OCI-LY1 (cell line): ENCODE results near the gene HAPLN3.

Experiments used
- CTCF ChIP-seq: fragments of 200-600 bp; sonication (generic), shearing (Covaris generic); IDR thresholded peaks from 2 replicates; pipeline ENCODE4 v1.5.1; 2017; ENCODE audit warnings: mild to moderate bottlenecking, antibody characterized with exemption, low read length, moderate library complexity, mixed read lengths
- EZH2 ChIP-seq: fragments of 200-600 bp; sonication (generic), shearing (Covaris generic); IDR thresholded peaks from 2 replicates; pipeline ENCODE4 v1.8.0; 2017; ENCODE audit warnings: borderline replicate concordance, mixed run types, mild to moderate bottlenecking, antibody characterized with exemption, low read length, moderate library complexity, mixed read lengths

- TF ChIP-seq CTCF (no peak), EZH2 (no peak)
These were observed 1.8 kb upstream of the HAPLN3 start for GRCh38 chr15:88897142-88897455.
